Suppressor macrophage (primary cell): ENCODE measurements around the gene NDUFV1.
"Not testable (repeated sequence)": the region's sequence is repeated elsewhere in the genome, so short reads cannot be mapped to it uniquely, and the experiment has no call there.

Experiments
- DNase-seq, 4 experiments: peaks; one replicate each; pipeline ENCODE4 v3.0.0-alpha.2; 2020 to 2022

The NDUFV1 gene

DNA sequence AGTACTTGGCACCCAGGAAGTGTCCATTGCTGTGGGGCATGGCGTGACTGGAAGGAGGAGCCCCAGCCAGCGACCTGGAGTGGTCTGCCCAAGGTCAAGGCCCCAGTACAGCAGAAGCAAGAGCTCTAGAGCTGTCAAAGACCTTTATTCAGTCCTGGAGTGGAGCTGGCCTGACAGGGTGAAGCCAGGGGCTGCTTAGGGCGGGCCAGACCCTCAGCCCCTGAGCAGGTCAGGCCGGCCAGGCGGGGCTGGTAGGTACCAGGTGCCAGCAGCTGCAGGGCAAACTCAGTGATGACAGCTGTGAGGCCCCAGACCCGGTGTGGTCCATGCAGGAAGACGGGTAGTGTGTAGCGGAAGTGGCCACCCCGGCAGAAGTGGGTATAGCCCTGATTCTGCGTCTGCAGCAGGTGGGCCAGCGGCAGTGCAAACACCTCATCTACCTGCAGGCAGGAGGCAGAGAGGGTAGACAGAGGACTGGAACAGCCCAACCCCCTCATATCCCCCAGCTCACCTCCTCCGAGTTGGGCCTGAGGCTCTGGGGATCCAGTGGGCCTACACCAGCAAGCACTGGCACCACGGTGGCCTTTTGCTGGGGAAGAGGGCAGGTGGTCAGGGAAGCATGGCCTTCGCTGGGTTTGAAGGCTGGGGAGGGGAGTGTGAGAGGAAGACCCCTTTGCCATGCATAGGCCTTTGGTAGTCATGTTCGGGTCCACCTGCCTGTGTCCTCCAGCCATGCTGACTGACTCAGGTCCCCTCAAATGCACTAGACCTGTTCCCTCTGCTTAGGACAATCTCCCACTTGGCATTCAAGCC is 21.3 kb downstream of the NDUFV1 start:
- DNase-seq, result no peak

DNA sequence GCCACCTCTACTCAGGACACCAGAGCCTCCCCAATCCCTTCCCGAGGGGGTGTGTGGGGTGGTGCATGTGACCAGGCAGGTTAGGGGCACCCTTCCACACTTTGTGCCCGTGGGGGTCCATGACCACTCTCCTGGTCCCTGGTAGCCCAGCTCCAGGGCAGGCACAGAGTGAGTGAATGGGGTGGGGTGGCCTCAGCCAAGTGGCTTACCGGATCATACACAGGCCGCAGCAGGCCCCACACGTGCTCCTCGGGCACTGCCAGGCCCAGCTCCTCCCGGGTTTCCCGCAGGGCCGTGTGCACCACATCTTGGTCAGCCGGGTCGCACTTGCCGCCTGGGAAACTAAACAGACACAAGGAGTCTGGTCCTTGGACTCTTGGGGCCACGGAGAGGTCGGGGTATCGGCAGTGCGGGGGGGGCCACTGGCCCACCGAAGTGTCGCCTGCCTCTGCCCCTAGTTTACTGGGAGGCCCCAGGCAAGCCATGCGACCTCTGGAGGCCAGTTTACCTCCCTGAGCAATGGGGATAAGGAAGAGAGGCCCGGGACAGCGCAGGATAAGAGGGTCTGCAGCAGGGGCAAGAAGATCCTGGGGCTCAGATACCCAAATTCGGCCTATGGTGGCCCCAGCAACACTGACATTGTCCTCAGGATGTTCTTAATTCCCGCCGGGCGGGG is 22.1 kb downstream of the NDUFV1 start:
- DNase-seq, result no peak

- DNase-seq, result peak; percentile 88 to 96 (median 92)
These were observed 22.9 kb downstream of the NDUFV1 start, which contains the start of gene NUDT8 for GRCh38 chr11:67629386-67630227. NUDT8 (minus strand) TSS chr11:67629937; CDS start chr11:67629911, 26 bp downstream.

DNA sequence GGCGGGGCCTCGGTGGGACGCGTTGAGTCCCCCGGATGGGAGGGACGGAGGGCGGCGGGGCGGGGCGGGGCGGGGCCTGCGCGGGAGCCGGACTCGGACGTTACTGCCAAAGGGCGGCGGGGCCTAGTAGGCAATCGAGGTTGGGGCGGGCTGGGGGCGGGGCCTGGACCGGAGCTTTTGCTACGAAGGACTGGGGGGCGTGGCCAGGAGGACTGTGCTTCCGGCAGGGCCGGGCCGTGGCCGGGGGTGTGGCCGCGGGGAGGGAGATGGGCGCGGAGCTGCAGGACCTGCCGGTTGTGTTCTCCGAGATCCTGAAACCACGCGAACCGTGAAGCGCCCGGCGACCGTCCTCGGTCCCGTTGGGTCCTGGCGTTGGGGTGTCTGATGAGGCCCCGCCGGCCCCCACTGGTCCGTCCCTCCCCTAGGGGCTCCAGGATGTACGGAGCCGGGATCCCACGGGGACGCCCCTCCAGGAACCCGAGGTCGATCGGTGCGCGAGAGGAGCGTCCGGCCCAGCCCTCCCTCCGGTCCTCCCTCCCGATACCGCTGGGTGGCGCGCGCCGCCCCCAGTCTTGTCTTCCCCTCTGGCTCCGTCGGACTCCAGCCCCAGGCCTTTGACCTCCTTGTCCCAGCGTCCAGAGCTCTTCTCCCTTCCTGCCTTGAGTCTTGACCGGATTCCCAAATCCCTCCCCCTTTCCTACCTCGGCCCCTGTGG is 23.6 kb downstream of the NDUFV1 start:
- DNase-seq, result peak; percentile 97 to 99 (median 98)

DNA sequence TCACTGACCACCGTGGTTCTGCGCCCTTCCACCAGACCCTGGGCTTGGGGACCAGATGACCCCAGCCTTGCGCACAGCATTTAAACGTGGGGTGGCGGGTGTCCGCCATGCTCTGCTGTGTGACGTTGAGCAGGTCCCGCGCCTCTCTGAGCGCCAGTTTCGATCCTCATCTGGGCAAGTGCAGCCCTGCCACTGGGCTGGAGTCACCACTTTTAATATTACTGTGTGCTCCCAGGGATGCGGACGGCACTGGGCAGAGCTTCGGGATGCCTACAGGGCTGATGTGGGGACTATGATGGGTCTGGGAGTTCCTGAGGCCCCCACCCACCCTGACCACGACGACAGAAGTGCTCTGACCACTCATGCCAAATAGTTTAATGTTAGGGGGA is 24.2 kb downstream of the NDUFV1 start:
- DNase-seq, result no peak

- DNase-seq, result no peak
These were observed 24.7 kb downstream of the NDUFV1 start for GRCh38 chr11:67631411-67631810.

- DNase-seq, result no peak
These were observed 25.1 kb downstream of the NDUFV1 start for GRCh38 chr11:67631853-67632174.

DNA sequence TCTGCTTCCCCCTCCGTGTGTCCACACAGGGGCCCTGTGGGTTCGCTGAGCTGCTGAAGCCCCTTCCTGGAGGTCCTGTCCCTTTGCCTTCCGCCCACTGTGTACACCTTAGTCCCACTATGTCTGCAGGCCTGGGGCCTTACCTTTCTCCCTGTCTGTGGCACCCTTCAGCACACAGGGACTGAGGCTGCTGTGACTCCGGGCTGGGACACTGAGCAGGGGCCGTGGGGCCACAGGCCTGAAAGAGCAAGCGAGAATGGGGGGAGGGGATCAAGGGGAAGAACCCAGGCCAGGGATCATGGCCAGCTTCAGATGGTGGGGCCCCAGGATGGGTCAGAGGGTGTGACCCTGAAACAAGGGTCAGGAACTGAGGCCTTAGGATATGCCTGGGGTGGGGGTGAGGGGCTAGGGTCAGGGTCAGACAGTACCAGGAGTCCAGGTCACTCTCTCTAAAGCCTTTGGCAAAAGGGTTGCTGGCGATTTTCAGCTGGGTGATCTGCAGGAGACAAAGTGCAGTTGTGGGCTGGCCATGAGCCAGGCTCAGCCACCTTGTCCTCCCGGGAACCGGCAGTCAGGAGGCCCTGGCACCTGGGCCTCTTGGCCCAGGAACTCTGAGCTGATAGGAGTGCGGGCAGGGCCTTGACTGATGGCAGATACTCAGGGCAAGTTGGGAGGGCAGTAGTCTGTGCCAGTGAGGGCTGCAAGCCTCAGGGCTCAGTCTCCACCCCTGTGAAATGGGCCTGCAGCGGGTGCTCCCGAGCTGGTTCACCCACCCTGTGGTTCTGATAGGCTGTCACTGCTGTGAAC is 25.6 kb downstream of the NDUFV1 start:
- DNase-seq, result no peak

DNA sequence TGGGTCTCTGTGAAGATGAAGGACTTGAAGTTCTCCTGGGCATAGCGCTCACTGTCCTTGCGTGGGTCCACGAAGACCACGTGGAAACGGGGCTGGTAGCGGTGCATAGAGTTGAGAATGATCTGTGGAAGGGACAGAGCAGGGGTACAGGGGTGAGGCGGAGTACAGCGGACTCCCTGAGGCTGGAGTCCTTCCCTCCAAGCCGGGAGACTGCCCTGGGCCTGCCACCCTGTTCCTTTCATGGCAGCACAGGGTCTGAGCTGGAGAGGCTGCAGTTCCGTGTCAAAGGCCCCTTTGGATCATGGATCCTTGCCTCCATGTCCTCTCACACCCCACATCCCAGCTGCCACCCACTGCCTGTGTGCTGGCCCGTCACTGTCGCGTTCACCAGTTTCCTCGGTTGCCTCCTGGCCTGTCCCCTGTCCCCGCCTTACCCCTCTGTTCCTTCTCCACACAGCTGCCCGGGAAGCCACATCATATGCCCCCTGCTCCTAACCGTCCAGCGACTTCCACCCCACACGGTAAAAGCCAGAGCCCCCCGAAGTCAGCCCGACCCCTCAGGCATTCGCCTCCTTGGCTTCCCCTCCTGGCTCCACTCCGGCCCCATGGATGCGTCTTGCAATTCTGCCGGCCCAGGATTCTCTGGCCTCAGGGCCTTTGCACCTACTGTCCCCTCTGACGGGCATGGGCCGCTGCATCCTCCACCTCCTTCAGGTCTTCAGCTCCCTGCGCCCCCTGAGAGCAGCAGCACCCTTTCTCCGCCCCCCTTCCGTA is 26.4 kb downstream of the NDUFV1 start:
- no peak for DNase-seq

GRCh38 chr11:67633758-67634365 is 27.1 kb downstream of the NDUFV1 start:
- no peak for DNase-seq

GRCh38 chr11:67634366-67635230 is 27.9 kb downstream of the NDUFV1 start:
- DNase-seq, result no peak

- no peak for DNase-seq
These were observed 28.4 kb downstream of the NDUFV1 start for GRCh38 chr11:67635231-67635521.

DNA sequence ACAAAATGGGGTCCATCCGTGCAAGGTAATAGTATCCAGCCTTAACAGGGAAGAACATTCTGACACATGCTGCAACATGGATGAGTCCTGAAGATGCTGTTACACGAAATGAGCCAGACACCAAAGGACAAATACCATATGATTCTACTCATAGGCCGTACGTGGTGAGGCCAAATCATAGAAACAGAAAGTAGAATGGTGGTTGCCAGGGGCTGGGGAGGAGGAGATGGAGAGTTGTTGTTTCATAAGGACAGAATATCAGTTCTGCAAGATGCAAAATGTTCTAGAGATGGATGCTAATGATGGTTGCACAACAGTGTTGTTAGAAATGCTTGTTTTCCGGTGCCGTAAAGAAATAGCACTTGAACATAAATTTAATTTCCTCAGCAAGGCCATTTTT is 30.2 kb downstream of the NDUFV1 start:
- DNase-seq, result no peak

DNA sequence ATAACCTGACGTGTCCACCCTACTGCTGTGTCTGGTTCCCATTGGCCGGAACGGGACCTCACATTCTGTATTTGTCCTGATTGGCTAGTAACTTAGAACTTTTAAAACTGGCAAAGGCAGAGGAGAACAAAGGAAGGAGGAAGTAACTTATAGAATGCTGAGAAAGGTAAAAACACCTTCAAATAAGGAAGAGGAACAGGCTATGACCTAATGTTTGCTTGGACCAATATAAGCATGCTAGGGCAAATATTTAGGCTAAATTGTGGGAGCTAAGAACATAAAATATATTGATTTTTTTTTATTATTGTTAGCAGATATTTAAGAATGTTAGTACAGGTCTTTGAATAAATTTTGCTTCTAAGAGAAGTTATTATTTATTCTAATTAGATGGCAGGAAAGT is 30.7 kb downstream of the NDUFV1 start:
- DNase-seq, result not testable (repeated sequence)

GRCh38 chr11:67638535-67639437 is 32.0 kb downstream of the NDUFV1 start:
- no peak for DNase-seq

- DNase-seq, result no peak
These were observed 32.7 kb downstream of the NDUFV1 start, which contains the start of gene TBX10 for GRCh38 chr11:67639438-67639859. TBX10 (minus strand) TSS chr11:67639763; CDS start chr11:67639472, 291 bp downstream.

GRCh38 chr11:67640021-67640757 is 33.5 kb downstream of the NDUFV1 start:
- peak; percentile 54 to 73 (median 64) for DNase-seq
